GM08714 (cell line): Measurements from ENCODE around the gene ADCY7.
A peak's percentile ranks its signal among the peaks of the same experiment; 100 is the strongest.

Source experiments
- H3K4me3 ChIP-seq: fragments of 200-500 bp; sonication (Bioruptor generic); 2 replicates; pipeline ENCODE4 v1.5.1; 2014; ENCODE audit warnings: mild to moderate bottlenecking, low read length, inconsistent platforms
- ZNF274 ChIP-seq: IDR thresholded peaks from 2 replicates; pipeline ENCODE4 v1.6.1; 2012; ENCODE audit warnings: mild to moderate bottlenecking, low read depth, low read length

Gene ADCY7

DNA sequence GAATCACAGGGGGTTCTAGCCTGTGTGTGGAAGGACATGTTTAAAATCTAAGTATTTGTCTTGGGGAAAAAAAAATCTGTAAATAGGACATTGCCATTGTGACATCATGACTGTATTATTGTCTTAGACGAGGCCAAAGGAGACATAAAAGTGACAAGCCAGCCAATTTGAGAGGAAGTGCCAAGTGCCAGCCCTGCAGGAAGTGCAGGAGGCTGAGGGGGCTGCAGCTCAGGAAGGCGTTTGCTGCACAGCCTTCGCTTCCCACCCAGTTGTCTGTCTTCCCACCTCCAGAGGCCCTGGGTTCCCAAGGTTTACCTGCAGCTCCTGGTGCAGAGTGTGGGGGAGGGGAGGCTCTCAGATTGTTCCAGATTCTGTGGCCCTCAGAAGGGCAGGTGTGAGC is 1.3 kb downstream of the ADCY7 start:
- peak overlapping the region; percentile 90; the same call in 1 of the 2 replicates for H3K4me3 ChIP-seq
- TF ChIP-seq ZNF274 = no peak

DNA sequence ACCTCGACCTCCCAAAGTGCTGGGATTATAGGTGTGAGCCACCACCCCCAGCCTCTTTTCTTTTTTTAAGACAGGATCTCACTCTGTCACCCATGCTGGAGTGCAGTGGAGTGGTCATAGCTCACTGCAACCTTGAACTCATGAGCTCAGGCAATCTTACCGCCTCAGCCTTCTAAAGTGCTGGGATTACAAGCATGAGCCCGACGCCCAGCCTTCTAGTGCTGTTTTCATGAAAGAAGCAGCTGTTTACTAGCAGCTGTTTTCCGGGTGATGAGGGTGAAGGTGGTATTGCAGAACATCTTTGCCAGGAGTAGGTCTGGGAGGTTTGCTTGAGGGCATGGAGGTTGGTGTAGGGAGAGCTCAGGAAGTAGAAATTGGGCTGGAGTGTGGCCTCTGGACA is 2.0 kb downstream of the ADCY7 start:
- no peak overlapping the region for H3K4me3 ChIP-seq
- no peak for TF ChIP-seq ZNF274

DNA sequence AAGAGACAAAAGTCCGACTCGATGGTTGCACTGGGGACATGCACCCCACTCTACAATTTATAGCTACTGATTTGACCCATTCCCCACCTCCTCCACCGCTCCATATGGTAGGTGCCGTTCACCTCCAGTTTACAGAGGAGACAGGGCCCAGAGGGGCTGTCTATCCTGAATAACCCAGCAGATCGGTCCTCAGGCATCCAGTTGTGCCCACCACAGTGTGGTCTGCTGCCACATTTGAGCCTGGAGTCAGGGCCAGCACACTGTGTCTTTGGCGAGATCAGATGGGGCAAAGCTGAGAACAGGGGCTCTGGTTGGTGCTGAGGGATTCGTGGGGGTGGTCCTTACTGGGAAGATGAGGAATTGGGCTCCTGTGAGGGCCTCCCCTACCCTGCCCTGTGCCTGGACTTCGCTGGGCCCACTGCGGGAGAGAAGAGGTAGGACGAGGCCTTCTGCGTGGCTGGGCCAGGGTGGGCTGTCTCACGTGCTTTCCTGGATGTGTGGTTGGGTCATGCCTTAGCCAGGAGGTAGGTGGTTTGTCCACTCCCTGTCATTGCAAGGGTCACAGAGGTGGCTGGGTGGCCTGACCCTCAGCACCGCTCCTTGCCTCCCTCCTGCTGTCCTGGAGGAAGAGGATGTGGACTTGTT is 2.8 kb downstream of the ADCY7 start:
- no peak for TF ChIP-seq ZNF274
- no peak overlapping the region for H3K4me3 ChIP-seq

DNA sequence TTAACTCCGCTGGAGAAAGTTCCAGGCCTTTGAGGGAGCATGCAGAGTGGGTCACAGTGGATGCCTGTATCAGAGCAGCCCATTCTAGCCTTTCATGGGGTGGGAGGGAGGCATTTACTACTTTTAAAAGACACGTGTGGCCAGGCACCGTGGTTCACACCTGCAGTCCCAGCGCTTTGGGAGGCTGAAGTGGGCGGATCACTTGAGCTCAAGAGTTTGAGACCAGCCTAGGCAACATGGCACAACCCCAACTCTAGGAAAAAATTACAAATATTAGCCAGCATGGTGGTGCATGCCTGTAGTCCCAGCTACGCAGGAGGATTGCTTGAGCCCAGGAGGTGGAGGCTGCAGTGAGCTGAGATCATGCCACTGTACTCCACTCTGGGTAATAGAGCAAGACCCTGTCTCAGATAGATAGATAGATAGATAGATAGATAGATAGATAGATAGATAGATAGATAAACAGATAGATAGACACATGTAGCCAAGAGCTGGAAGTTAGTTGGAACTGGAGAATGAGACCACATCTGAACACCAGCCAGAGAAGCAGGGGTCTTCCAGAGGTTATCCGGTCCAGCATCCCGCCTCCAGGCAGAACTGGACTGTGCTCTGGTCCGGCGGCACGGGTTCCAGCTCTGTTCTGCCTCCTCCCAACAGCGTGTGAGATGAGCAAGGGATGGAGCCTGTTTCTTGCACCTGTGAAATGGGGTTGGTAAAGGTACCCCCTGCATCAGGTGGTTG is 3.6 kb downstream of the ADCY7 start:
- H3K4me3 ChIP-seq = no peak overlapping the region
- TF ChIP-seq ZNF274 = no peak

DNA sequence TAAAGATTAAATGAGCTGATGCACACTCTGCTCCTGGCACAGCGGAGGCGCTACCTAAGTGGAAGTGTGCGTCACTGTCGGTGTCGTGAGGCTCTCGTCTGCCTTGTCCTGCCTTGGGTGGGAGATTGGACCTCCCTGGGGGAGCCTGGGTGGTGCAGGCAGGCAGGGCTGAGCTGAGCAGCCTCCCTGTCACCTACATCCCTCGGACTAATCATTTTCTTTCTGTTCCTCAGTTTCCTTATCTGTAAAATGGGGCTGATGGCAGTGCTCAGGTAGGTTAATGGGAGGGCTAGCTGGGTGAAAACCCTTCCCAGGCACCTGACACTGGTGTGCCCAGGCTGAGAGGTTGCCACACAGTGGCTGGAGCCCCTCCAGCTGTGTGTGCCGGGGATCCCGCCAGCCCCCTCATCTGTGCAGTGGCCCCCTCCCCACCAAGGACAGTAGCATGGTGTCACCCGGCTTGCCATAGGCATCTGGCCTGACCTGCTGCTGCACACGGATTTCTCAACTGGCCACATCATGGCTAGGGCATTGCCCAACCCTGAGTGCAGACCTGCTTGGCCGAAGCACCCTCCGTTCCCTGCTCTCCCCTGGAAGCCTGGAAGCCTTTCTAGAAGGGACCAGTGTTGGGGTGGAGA is 4.3 kb downstream of the ADCY7 start:
- H3K4me3 ChIP-seq = no peak overlapping the region
- TF ChIP-seq ZNF274 = no peak

DNA sequence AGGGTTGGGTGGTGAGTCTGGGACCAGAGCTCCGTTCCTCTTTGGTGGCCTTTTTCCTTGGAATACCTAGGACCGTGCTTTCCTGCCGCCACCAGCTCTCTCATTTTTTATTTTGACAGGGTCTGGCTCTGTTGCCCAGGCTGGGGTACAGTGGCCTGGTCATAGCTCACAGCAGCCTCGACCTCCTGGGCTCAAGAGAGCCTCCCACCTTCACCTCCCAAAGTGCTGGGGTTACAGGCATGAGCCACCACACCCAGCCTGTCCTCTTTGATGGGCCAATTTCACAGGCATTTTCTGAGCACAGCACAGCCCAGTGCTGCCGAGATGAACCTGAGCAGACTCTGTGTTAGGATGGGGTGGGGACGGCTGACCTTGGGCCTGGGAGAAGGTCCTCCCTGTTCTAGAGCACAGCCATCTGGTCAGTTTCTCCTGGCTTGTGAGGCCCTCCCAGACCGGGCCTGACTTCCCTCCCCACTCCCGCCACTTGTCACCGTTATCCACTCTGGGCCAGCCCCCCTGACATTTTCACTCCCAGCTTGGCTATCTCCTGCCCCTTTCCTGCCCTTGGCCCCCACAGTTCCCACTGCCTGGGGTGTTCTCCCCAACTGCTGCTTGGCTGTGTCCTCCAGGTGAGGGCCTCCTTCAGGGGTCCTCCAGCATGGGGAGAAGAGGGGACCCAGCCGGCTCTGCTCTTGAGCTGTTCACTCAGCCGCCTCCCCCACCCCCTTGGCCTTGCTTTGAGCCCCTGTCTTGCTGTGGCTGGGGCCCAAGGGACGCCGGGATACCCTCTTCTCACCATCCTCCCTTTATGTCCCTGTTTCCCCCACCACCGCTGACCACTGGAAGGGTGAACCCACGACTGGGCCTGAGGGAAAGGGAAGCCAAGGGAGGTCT is 5.0 kb downstream of the ADCY7 start:
- no peak for TF ChIP-seq ZNF274
- H3K4me3 ChIP-seq = no peak overlapping the region

DNA sequence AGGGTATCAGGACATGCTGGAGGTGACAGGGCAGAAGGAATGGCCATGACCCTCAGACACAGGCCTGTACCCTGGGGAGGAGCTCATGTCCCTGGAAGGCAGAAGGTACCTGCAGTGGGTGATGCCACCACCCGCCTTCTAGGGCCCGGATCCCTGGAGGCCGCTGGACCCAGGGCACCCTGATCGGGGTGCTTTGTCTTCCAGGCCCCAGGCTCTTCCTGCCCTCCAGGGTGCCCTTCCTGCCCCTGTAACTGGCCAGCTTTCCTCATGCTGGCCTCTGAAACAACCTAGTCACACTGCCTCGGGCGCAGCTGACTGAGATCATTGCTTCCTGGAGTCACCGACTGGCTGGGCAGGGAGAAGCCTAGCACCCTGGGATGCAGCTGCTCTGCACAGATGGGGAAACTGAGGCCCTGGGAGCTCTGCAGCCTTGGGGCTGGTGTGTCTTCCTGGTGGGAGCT is 5.8 kb downstream of the ADCY7 start:
- no peak for TF ChIP-seq ZNF274
- H3K4me3 ChIP-seq = no peak overlapping the region

DNA sequence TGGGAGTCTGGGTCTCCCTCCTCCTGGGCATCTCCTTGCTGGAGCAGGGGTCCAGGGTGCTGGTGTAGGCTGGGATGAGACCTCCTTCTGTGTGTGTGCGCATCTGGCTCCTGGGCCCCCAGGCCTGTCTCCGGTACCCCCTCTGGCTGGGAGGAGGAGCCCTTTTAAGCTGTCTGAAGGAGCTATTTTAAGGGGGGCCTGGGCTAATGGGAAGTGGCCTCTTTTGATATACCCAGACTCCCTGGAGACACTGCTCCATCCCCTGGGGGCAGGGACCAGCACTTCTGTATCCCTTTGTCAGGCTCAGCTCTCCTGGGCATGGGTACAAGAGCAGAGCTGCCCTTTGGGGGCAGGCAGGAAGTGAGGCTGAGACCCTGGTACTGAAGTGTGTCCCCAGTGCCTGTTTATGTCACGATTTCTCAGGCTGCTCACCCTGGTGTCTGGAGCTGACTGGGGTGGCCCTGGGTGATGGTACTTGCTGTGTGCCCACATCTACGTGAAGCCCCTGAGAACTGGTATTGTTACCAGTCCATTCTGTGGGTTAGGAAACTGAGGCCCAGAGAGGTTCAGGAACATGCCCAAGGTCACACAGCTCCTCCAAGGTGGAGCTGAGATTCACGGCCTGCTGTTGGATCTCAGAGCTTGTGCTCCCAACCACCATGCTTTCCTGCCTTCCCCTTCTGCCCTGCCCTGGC is 6.5 kb downstream of the ADCY7 start:
- no peak overlapping the region for H3K4me3 ChIP-seq
- TF ChIP-seq ZNF274 = no peak

DNA sequence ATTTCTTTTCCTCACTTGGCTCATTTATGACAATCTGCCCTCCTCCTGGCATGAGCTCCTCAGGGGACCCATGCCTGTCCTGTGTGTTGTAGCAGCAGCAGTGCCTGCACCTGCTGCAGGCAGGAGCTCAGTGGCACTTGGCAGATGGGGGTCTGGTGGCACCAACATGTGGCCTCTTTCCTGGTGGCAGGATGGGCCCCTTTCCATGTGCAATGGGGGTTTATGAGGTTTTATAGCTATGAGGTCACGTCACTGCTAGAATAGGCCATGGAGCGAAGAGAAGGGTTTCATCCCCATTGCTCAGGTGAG is 7.0 kb downstream of the ADCY7 start:
- no peak for TF ChIP-seq ZNF274
- H3K4me3 ChIP-seq = no peak overlapping the region

DNA sequence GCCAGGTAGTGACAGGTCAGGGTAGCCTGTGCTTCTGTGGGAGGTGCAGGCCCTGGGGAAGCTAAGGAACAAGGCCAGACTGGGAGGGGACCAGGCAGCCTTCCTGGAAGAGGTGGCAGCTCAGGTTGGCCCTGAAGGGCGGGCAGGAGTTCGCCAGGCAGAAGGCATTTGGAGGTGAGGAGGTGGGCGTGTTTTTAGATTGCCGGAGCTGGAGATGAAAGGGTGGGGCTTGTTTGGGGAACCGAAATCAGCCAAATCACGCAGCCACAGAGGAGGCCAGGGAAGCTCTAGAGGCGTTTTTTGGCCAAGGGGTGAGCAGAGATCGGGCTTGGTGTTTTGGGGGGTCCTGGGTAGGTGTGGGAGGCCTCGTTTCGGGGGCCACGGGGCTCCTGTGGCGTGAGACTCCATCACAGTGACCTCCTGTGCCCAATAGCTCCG is 7.6 kb downstream of the ADCY7 start:
- H3K4me3 ChIP-seq = peak overlapping the region; percentile 50; the same call in 1 of the 2 replicates
- TF ChIP-seq ZNF274 = no peak

DNA sequence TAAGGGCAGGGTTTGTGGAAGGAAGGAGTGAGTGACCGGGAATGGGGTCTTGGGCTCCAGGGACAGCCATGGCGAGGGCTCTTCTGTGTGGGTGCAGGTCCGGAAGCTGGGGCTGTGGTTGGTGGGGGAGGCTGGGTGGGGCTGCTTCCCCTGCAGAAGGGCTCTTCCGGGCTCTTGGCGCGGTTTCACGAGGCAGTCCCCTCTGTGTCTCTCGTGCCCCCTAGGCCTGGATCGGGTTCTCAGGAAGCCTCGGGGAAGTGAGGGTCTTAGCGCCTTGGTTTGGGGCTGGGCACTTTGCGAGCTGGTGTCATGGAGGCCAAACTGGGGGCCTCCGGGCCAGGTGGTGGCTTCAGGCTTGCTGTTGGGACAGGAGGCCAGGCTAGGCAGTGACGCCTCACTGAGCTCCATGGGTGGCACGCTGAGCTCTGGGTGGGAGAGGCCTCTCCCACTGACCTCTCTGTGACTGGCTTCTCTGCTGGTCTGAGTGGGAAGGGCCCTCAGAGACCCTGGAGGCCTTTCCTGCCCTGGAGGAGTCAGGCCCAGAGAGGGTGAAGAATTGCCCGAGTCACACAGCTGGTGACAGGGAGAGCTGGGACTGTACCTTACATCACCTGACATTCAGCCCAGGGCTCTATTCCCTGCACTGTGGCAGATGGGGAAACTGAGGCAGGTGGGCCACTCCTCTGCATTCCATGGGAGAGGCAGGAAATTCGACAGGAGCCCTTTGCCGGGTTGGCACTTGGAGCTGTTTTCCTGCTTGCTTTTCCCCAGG is 8.2 kb downstream of the ADCY7 start:
- H3K4me3 ChIP-seq = peak overlapping the region; percentile 71
- no peak for TF ChIP-seq ZNF274

DNA sequence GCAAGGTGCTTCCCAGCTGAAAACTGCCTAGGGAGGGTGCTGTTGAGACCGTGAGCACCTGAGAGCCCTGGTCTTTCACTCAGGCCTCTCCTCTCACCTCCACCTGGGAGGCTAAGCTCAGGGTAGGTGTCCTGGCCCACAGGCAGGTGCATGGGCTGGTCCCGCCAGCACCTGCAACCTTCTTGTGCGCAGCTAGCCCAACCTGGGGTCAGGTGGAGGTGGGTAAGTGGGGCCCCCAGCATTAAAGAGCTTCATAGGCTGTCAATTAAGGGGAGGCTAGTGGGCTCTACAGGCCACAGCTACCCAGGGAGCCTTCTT is 8.7 kb downstream of the ADCY7 start:
- no peak for TF ChIP-seq ZNF274
- H3K4me3 ChIP-seq = peak overlapping the region; percentile 71
